ENCODE measurements around the gene RNF135. TPM values are rescaled to one million over a fixed set of nuclear protein-coding genes. Genes with fewer than 3 reads are reported as not detected.
A peak's percentile ranks its signal among the peaks of the same experiment; 100 is the strongest.
"Not testable (repeated sequence)": the region's sequence is repeated elsewhere in the genome, so short reads cannot be mapped to it uniquely, and the experiment has no call there.

RNF135 gene
- total and polyA plus RNA-seq, 12 donors: 2.3 to 8.3 (median 5.3) TPM

- Histone ChIP-seq H3K27me3 (no peaks in the 10 kb centered on the region), H3K27ac (no peak overlapping the region), H3K36me3 (peaks cover 0 to 52% (median 5%) of the 10 kb centered on the region in 9 donors), H3K9me3 (no peaks in the 10 kb centered on the region), H3K4me3 (no peak overlapping the region), H3K4me1 (peaks cover 0 to 19% (median 0%) of the 10 kb centered on the region in 9 donors)
- no peak for TF ChIP-seq CTCF (IDR thresholded peaks at IDR 0.05)
- 94 to 95% methylated on average over 2 of the region's 2 CpGs for WGBS, 2 donors
- no peak for ATAC-seq
- intact Hi-C loops (cut with DNase I): no loop called here
- DNase-seq: no peak
Measured at GRCh38 chr17:31004160-31004559, 33.3 kb downstream of the RNF135 start.

GRCh38 chr17:31007695-31008373 lies 37.0 kb downstream of the RNF135 start:
- no peaks in the 10 kb centered on the region for H3K27me3 ChIP-seq
- ATAC-seq (peak in 2 of 8 donors; percentile 3 to 8), DNase-seq (no peak)
- H3K4me3 ChIP-seq: peak overlapping the region; percentile 61 to 86 (median 73)
- peaks cover 0 to 20% (median 0%) of the 10 kb centered on the region in 9 donors for H3K4me1 ChIP-seq
- no peak for TF ChIP-seq CTCF (IDR thresholded peaks at IDR 0.05)
- peaks cover 0 to 16% (median 0%) of the 10 kb centered on the region in 9 donors for H3K36me3 ChIP-seq
- 66 to 72% methylated on average over 9 of the region's 9 CpGs for WGBS, 2 donors
- H3K27ac ChIP-seq: peak overlapping the region in 9 of 10 donors; percentile 73 to 90 (median 79)
- intact Hi-C loops (cut with DNase I): loop anchor here in 2 of 10 donors (2.0 to 5.0 kb wide), 2 partner anchors 36 to 209 kb away; partner anchors contain the start of gene RNF135 (in 1 of the 2)
- H3K9me3 ChIP-seq: no peaks in the 10 kb centered on the region

- peak; percentile 71 to 90 (median 84) for ATAC-seq
- peaks cover 0 to 9% (median 0%) of the 10 kb centered on the region in 9 donors for H3K36me3 ChIP-seq
- DNase-seq: peak; percentile 42 to 70
- intact Hi-C loops (cut with DNase I): loop anchor here in 2 of 10 donors (2.0 to 5.0 kb wide), 2 partner anchors 36 to 208 kb away; partner anchors contain the start of gene RNF135 (in 1 of the 2)
- WGBS, 2 donors: 1 to 2% methylated on average over 65 of the region's 65 CpGs
- H3K9me3 ChIP-seq: no peaks in the 10 kb centered on the region
- peak overlapping the region; percentile 61 to 86 (median 73) for H3K4me3 ChIP-seq
- TF ChIP-seq CTCF (IDR thresholded peaks at IDR 0.05): no peak
- H3K27me3 ChIP-seq: no peaks in the 10 kb centered on the region
- H3K4me1 ChIP-seq: peaks cover 0 to 20% (median 0%) of the 10 kb centered on the region in 9 donors
- H3K27ac ChIP-seq: peak overlapping the region in 9 of 10 donors; percentile 73 to 90 (median 79)
Measured at GRCh38 chr17:31008374-31009041, 37.7 kb downstream of the RNF135 start.

- H3K36me3 ChIP-seq, H3K27me3 ChIP-seq, H3K9me3 ChIP-seq: not testable (repeated sequence)
- peak; percentile 13 to 54 (median 24) for ATAC-seq
- 26 to 27% methylated on average over 33 of the region's 34 CpGs for WGBS, 2 donors
- peak in 1 of 2 donors; percentile 9 for DNase-seq
- H3K4me3 ChIP-seq: peak overlapping the region; percentile 61 to 86 (median 73)
- peaks cover 0 to 18% (median 0%) of the 10 kb centered on the region in 9 donors for H3K4me1 ChIP-seq
- peak overlapping the region in 9 of 10 donors; percentile 73 to 90 (median 79) for H3K27ac ChIP-seq
- intact Hi-C loops (cut with DNase I): loop anchor here in 2 of 10 donors (2.0 to 5.0 kb wide), 2 partner anchors 37 to 208 kb away; partner anchors contain the start of gene RNF135 (in 1 of the 2)
Measured at GRCh38 chr17:31009042-31009702, 38.3 kb downstream of the RNF135 start.

GRCh38 chr17:31010014-31010413 lies 39.2 kb downstream of the RNF135 start:
- Histone ChIP-seq H3K4me1 (peaks cover 0 to 21% (median 0%) of the 10 kb centered on the region in 9 donors), H3K27ac (peak overlapping the region in 1 of 10 donors; percentile 16)
- DNase-seq, H3K4me3 ChIP-seq, H3K27me3 ChIP-seq, H3K9me3 ChIP-seq, H3K36me3 ChIP-seq, ATAC-seq: not testable (repeated sequence)
- 83 to 92% methylated on average over 3 of the region's 3 CpGs for WGBS, 2 donors
- intact Hi-C loops (cut with DNase I): loop anchor here in 3 of 10 donors (5.0 to 10.0 kb wide), 3 partner anchors 85 to 365 kb away; partner anchors contain the start of gene NF1 (in 1 of the 3)

Data from heart right ventricle (tissue), 16 donors.